ENCODE data around the gene GGPS1.

DNA sequence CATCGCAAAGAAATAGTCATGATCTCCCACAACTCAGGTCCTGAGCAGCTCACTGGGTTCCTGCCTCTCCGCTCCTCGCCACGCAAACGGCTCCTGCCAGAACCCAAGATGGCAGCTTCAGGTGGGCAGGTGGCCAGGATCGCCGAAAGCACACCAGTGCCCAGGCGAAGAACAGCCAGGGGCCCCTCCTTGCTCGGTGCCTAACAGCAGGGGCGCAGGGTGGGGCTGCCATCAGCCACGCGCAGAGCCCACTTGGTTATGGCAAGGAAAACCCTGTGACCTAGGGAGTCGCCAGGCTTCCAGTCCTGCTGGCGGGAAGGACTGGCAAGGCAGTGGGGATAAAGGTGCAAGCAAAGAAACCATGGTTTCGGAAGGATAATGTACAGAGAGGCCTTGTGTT, 47.9 kb upstream of the GGPS1 start:
- TF ChIP-seq POLR2A (IDR thresholded peaks at IDR 0.05), result no peak
- no peak for TF ChIP-seq EP300 (IDR thresholded peaks at IDR 0.05)
- TF ChIP-seq, protein P1, sequence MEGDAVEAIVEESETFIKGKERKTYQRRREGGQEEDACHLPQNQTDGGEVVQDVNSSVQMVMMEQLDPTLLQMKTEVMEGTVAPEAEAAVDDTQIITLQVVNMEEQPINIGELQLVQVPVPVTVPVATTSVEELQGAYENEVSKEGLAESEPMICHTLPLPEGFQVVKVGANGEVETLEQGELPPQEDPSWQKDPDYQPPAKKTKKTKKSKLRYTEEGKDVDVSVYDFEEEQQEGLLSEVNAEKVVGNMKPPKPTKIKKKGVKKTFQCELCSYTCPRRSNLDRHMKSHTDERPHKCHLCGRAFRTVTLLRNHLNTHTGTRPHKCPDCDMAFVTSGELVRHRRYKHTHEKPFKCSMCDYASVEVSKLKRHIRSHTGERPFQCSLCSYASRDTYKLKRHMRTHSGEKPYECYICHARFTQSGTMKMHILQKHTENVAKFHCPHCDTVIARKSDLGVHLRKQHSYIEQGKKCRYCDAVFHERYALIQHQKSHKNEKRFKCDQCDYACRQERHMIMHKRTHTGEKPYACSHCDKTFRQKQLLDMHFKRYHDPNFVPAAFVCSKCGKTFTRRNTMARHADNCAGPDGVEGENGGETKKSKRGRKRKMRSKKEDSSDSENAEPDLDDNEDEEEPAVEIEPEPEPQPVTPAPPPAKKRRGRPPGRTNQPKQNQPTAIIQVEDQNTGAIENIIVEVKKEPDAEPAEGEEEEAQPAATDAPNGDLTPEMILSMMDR (IDR thresholded peaks at IDR 0.05), result no peak
- TF ChIP-seq POLR2AphosphoS5 (IDR thresholded peaks at IDR 0.05), result no peak
